ENCODE measurements around the gene WHRN. TPM values are rescaled to one million over a fixed set of nuclear protein-coding genes. Genes with fewer than 3 reads are reported as not detected.

Gene WHRN
- total and polyA plus RNA-seq, 4 donors = 4.4 to 26.8 (median 16.8) TPM

DNA sequence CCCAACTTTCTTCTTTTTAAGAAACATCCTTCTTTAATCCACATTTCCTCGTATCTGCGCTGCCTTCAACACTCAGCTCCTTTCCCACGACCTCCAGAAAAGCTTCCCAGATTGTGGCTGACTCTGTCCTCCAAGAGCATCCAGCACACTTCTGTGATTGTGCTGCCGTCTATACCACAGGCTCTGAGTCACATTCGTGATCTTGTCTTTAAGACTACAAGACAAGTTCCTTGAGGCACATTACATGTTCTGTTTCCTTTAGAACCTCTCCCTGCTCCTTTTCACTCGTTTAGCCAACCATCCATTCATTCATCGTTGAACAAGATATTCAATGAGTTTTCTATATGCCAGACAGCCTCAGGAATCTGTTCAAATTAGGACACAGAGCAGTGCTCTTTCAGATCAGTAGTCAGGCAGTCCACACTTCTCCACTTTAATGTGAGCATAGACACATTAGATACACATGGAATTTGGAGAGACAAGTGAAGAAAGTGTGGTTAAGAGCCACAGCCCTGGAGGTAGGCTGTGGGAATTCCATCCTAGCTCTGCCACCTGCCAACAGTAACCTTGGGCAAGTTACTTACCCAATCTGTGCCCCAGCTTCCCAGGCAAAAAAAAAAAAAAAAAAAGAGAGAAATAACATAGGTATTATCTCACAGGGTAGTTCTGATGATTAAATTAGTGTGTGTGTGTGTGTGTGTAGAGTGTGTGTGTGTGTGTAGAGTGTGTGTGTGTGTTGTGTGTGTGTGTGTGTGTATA is 18.9 kb downstream of the WHRN start:
- no peaks in the 10 kb centered on the region for H3K9me3 ChIP-seq (ENCODE audit: control insufficient read depth, insufficient read depth, low read length)
- H3K36me3 ChIP-seq (ENCODE audit: control insufficient read depth, insufficient read depth, low read length) = peaks cover 5% of the 10 kb centered on the region
- no peaks in the 10 kb centered on the region for H3K4me1 ChIP-seq (ENCODE audit: control insufficient read depth, insufficient read depth, low read length)
- no peak overlapping the region for H3K4me3 ChIP-seq (ENCODE audit: low read depth, low read length)
- H3K27ac ChIP-seq (ENCODE audit: low read depth, low read length) = no peak overlapping the region
- no peak for DNase-seq (ENCODE audit: low read depth in 4 of 6, low spot score in 6 of 6)
- H3K27me3 ChIP-seq (ENCODE audit: control insufficient read depth, insufficient read depth, low read length) = no peaks in the 10 kb centered on the region
- 71% methylated on average over 6 of the region's 7 CpGs for WGBS (ENCODE audit: insufficient coverage)

GRCh38 chr9:114484854-114485443 is 20.3 kb downstream of the WHRN start:
- H3K4me1 ChIP-seq (ENCODE audit: control insufficient read depth, insufficient read depth, low read length) = no peaks in the 10 kb centered on the region
- no peak overlapping the region for H3K27ac ChIP-seq (ENCODE audit: low read depth, low read length)
- DNase-seq (ENCODE audit: low read depth in 4 of 6, low spot score in 6 of 6) = no peak
- 85% methylated on average over 8 of the region's 8 CpGs for WGBS (ENCODE audit: insufficient coverage)
- H3K9me3 ChIP-seq (ENCODE audit: control insufficient read depth, insufficient read depth, low read length) = no peaks in the 10 kb centered on the region
- no peaks in the 10 kb centered on the region for H3K27me3 ChIP-seq (ENCODE audit: control insufficient read depth, insufficient read depth, low read length)
- H3K4me3 ChIP-seq (ENCODE audit: low read depth, low read length) = no peak overlapping the region
- peaks cover 5% of the 10 kb centered on the region for H3K36me3 ChIP-seq (ENCODE audit: control insufficient read depth, insufficient read depth, low read length)

- peaks cover 5% of the 10 kb centered on the region for H3K36me3 ChIP-seq (ENCODE audit: control insufficient read depth, insufficient read depth, low read length)
- no peaks in the 10 kb centered on the region for H3K4me1 ChIP-seq (ENCODE audit: control insufficient read depth, insufficient read depth, low read length)
- no peaks in the 10 kb centered on the region for H3K27me3 ChIP-seq (ENCODE audit: control insufficient read depth, insufficient read depth, low read length)
- WGBS (ENCODE audit: insufficient coverage) = 53% methylated on average over 6 of the region's 9 CpGs
- DNase-seq (ENCODE audit: low read depth in 4 of 6, low spot score in 6 of 6) = peak in 1 of 6 donors; percentile 50
- H3K9me3 ChIP-seq (ENCODE audit: control insufficient read depth, insufficient read depth, low read length) = no peaks in the 10 kb centered on the region
- H3K4me3 ChIP-seq (ENCODE audit: low read depth, low read length) = no peak overlapping the region
- no peak overlapping the region for H3K27ac ChIP-seq (ENCODE audit: low read depth, low read length)
These were observed 20.9 kb downstream of the WHRN start for GRCh38 chr9:114484215-114484853.

DNA sequence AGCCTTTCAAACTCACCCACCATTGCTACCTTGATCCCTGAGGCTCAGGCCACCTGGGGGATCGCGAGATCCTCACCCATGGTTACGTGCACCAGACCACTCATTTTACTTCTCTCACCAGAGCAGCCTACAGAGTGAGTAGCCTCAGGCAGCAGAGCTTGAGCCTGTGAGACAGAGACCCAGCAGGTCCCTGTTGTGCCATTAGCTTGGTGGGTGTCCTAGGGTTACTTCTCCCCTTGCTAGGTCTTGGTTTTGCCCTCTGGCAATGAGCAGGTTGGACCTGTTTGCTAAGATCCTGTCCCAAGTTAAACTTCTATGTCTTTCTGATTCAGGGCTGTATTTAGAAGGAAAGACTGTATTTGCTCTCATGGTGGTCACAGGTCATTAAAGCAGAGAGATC is 21.8 kb downstream of the WHRN start:
- no peaks in the 10 kb centered on the region for H3K4me1 ChIP-seq (ENCODE audit: control insufficient read depth, insufficient read depth, low read length)
- no peaks in the 10 kb centered on the region for H3K9me3 ChIP-seq (ENCODE audit: control insufficient read depth, insufficient read depth, low read length)
- no peak overlapping the region for H3K27ac ChIP-seq (ENCODE audit: low read depth, low read length)
- no peaks in the 10 kb centered on the region for H3K27me3 ChIP-seq (ENCODE audit: control insufficient read depth, insufficient read depth, low read length)
- peaks cover 7% of the 10 kb centered on the region for H3K36me3 ChIP-seq (ENCODE audit: control insufficient read depth, insufficient read depth, low read length)
- no peak for DNase-seq (ENCODE audit: low read depth in 4 of 6, low spot score in 6 of 6)
- 100% methylated on average over 2 of the region's 3 CpGs for WGBS (ENCODE audit: insufficient coverage)
- H3K4me3 ChIP-seq (ENCODE audit: low read depth, low read length) = no peak overlapping the region

DNA sequence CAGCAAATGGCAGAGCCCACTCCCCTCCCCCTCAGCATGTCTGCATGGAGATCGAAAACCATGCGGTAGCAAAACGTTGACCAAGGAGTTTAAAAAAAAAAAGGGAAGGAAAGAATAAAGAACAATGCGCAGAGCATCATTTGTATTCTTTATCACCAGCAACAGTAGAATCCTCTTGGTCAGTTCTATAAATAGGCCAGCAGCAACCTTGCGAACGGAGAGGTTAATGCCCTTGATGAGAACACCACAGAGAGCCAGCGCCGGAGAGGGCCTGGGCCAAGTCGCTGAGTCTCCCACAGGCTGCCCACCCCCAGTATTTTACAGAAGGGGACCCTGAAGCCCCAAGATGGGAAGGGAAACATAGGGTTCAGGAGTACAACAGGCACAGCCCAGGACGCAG is 22.7 kb downstream of the WHRN start:
- WGBS (ENCODE audit: insufficient coverage) = 69% methylated on average over 3 of the region's 10 CpGs
- H3K4me1 ChIP-seq (ENCODE audit: control insufficient read depth, insufficient read depth, low read length) = no peaks in the 10 kb centered on the region

GRCh38 chr9:114481789-114482188 is 23.5 kb downstream of the WHRN start:
- WGBS (ENCODE audit: insufficient coverage) = 99% methylated on average over 5 of the region's 5 CpGs
- no peak for DNase-seq (ENCODE audit: low read depth in 4 of 6, low spot score in 6 of 6)
- no peaks in the 10 kb centered on the region for H3K9me3 ChIP-seq (ENCODE audit: control insufficient read depth, insufficient read depth, low read length)
- H3K4me1 ChIP-seq (ENCODE audit: control insufficient read depth, insufficient read depth, low read length) = no peaks in the 10 kb centered on the region
- no peaks in the 10 kb centered on the region for H3K27me3 ChIP-seq (ENCODE audit: control insufficient read depth, insufficient read depth, low read length)
- H3K27ac ChIP-seq (ENCODE audit: low read depth, low read length) = no peak overlapping the region
- H3K36me3 ChIP-seq (ENCODE audit: control insufficient read depth, insufficient read depth, low read length) = peaks cover 20% of the 10 kb centered on the region
- H3K4me3 ChIP-seq (ENCODE audit: low read depth, low read length) = no peak overlapping the region

More for the DNA sequence above, 22.7 kb downstream of the WHRN start:
- Histone ChIP-seq H3K36me3 (ENCODE audit: control insufficient read depth, insufficient read depth, low read length) (peaks cover 15% of the 10 kb centered on the region), H3K9me3 (ENCODE audit: control insufficient read depth, insufficient read depth, low read length) (no peaks in the 10 kb centered on the region), H3K27ac (ENCODE audit: low read depth, low read length) (no peak overlapping the region), H3K27me3 (ENCODE audit: control insufficient read depth, insufficient read depth, low read length) (no peaks in the 10 kb centered on the region), H3K4me3 (ENCODE audit: low read depth, low read length) (no peak overlapping the region)
- no peak for DNase-seq (ENCODE audit: low read depth in 4 of 6, low spot score in 6 of 6)

- Histone ChIP-seq H3K36me3 (ENCODE audit: control insufficient read depth, insufficient read depth, low read length) (peaks cover 28% of the 10 kb centered on the region), H3K27me3 (ENCODE audit: control insufficient read depth, insufficient read depth, low read length) (no peaks in the 10 kb centered on the region), H3K4me3 (ENCODE audit: low read depth, low read length) (no peak overlapping the region), H3K9me3 (ENCODE audit: control insufficient read depth, insufficient read depth, low read length) (no peaks in the 10 kb centered on the region), H3K4me1 (ENCODE audit: control insufficient read depth, insufficient read depth, low read length) (no peaks in the 10 kb centered on the region), H3K27ac (ENCODE audit: low read depth, low read length) (no peak overlapping the region)
- DNase-seq (ENCODE audit: low read depth in 4 of 6, low spot score in 6 of 6) = no peak
- WGBS (ENCODE audit: insufficient coverage) = 44% methylated on average over 1 of the region's 4 CpGs
These were observed 24.4 kb downstream of the WHRN start for GRCh38 chr9:114480746-114481435.

DNA sequence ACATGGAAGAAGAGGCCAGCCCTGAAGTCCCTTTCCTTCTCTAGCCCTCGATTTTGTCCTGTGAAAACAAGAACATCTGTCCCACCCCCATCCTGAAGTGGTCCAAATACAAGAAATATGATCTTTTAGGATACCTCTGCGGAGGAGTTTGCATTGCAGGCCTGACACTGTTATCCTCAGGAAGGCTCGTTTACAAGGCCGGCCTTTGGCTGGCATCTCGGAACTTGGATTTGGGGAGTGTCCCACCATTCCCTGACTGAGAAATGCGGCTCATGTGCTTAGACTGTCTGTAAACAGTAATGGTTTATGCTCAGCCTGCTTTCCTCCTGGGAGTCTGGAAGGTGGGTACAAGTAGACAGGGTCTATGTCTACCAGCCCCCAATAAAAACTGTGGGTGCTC is 26.4 kb downstream of the WHRN start:
- Histone ChIP-seq H3K4me1 (ENCODE audit: control insufficient read depth, insufficient read depth, low read length) (no peaks in the 10 kb centered on the region), H3K9me3 (ENCODE audit: control insufficient read depth, insufficient read depth, low read length) (no peaks in the 10 kb centered on the region), H3K27ac (ENCODE audit: low read depth, low read length) (no peak overlapping the region), H3K36me3 (ENCODE audit: control insufficient read depth, insufficient read depth, low read length) (peaks cover 32% of the 10 kb centered on the region), H3K4me3 (ENCODE audit: low read depth, low read length) (no peak overlapping the region), H3K27me3 (ENCODE audit: control insufficient read depth, insufficient read depth, low read length) (no peaks in the 10 kb centered on the region)
- WGBS (ENCODE audit: insufficient coverage) = 91% methylated on average over 5 of the region's 6 CpGs
- no peak for DNase-seq (ENCODE audit: low read depth in 4 of 6, low spot score in 6 of 6)

GRCh38 chr9:114478459-114478858 is 26.8 kb downstream of the WHRN start:
- Histone ChIP-seq H3K9me3 (ENCODE audit: control insufficient read depth, insufficient read depth, low read length) (no peaks in the 10 kb centered on the region), H3K4me3 (ENCODE audit: low read depth, low read length) (no peak overlapping the region), H3K36me3 (ENCODE audit: control insufficient read depth, insufficient read depth, low read length) (peaks cover 34% of the 10 kb centered on the region), H3K27ac (ENCODE audit: low read depth, low read length) (no peak overlapping the region), H3K27me3 (ENCODE audit: control insufficient read depth, insufficient read depth, low read length) (no peaks in the 10 kb centered on the region), H3K4me1 (ENCODE audit: control insufficient read depth, insufficient read depth, low read length) (no peaks in the 10 kb centered on the region)
- DNase-seq (ENCODE audit: low read depth in 4 of 6, low spot score in 6 of 6) = no peak
- WGBS (ENCODE audit: insufficient coverage) = 98% methylated on average over 9 of the region's 11 CpGs

Measured in spinal cord (tissue), 10 donors.